ENCODE results near the gene FAM193B. TPM values are rescaled to one million over a fixed set of nuclear protein-coding genes. Genes with fewer than 3 reads are reported as not detected.

Gene FAM193B
- total and polyA plus RNA-seq, 8 donors = 30.1 to 519 (median 45.0) TPM

- Histone ChIP-seq H3K27me3 (no peaks in the 10 kb centered on the region), H3K9me3 (no peaks in the 10 kb centered on the region), H3K4me3 (peak overlapping the region in 1 of 4 donors; percentile 40), H3K4me1 (peaks cover 0 to under 1% (median 0%) of the 10 kb centered on the region in 3 donors), H3K27ac (peak overlapping the region in 2 of 4 donors; percentile 25 to 40), H3K36me3 (peaks cover 0 to 20% (median 16%) of the 10 kb centered on the region in 3 donors)
- intact Hi-C loops (cut with DNase I) = loop anchor here in 1 of 3 donors (5.0 kb wide), 1 partner anchor 113 kb away; no protein-coding TSS in a partner anchor
- WGBS, 2 donors = 72 to 73% methylated on average over 11 of the region's 11 CpGs
- TF ChIP-seq, protein P1, sequence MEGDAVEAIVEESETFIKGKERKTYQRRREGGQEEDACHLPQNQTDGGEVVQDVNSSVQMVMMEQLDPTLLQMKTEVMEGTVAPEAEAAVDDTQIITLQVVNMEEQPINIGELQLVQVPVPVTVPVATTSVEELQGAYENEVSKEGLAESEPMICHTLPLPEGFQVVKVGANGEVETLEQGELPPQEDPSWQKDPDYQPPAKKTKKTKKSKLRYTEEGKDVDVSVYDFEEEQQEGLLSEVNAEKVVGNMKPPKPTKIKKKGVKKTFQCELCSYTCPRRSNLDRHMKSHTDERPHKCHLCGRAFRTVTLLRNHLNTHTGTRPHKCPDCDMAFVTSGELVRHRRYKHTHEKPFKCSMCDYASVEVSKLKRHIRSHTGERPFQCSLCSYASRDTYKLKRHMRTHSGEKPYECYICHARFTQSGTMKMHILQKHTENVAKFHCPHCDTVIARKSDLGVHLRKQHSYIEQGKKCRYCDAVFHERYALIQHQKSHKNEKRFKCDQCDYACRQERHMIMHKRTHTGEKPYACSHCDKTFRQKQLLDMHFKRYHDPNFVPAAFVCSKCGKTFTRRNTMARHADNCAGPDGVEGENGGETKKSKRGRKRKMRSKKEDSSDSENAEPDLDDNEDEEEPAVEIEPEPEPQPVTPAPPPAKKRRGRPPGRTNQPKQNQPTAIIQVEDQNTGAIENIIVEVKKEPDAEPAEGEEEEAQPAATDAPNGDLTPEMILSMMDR (IDR thresholded peaks at IDR 0.05) = no peak
- FAIRE-seq (no peak), ATAC-seq (peak in 2 of 4 donors; percentile 3 to 20), DNase-seq (peak in 1 of 6 donors; percentile 54)
Measured at GRCh38 chr5:177509991-177510566, 44.3 kb downstream of the FAM193B start.

- Histone ChIP-seq H3K4me1 (no peaks in the 10 kb centered on the region), H3K4me3 (peak within 1 kb of the TSS in 2 of 4 donors; percentile 1 to 40), H3K27me3 (no peaks in the 10 kb centered on the region), H3K27ac (peak within 1 kb of the TSS in 2 of 4 donors; percentile 25 to 40), H3K36me3 (peaks cover 0 to 20% (median 16%) of the 10 kb centered on the region in 3 donors), H3K9me3 (no peaks in the 10 kb centered on the region)
- WGBS, 2 donors = 20 to 31% methylated on average over 13 to 20 of the region's 20 CpGs
- intact Hi-C loops (cut with DNase I) = no loop called here
- DNase-seq (peak in 2 of 6 donors; percentile 42 to 65), FAIRE-seq (no peak), ATAC-seq (peak; percentile 33 to 73 (median 52))
- TF ChIP-seq, protein P1 (IDR thresholded peaks at IDR 0.05) = no peak
Measured at GRCh38 chr5:177509381-177509951, 44.9 kb downstream of the FAM193B start, which contains the start of gene DOK3. DOK3 (minus strand) TSS chr5:177509826; CDS start chr5:177509540, 286 bp downstream.

DNA sequence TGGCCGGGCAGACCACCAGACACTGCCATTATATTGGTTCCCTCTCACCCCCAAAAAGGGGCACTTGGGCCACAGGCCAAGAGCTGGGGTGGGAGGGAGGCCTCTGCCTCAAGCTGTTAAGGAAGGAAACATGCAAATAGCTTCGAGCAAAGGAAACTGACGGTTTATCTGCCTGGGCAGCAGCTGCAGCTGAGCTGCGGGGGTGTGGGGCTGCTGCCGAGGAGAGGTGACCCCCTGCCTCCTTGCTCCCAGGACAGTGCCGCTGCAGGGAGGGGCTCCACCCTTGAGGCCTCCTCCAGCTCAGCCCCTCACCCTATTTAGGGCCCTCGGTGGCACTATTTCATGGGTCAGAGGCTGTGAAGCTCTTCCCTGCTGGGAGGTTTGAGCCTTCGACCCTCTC lies 45.5 kb downstream of the FAM193B start:
- intact Hi-C loops (cut with DNase I) = no loop called here
- peak overlapping the region in 2 of 4 donors; percentile 1 to 40 for H3K4me3 ChIP-seq
- ATAC-seq = peak in 1 of 4 donors; percentile 14
- FAIRE-seq = no peak
- no peaks in the 10 kb centered on the region for H3K4me1 ChIP-seq
- H3K36me3 ChIP-seq = peaks cover 0 to 20% (median 16%) of the 10 kb centered on the region in 3 donors
- TF ChIP-seq, protein P1 (IDR thresholded peaks at IDR 0.05) = no peak
- no peaks in the 10 kb centered on the region for H3K9me3 ChIP-seq
- WGBS, 2 donors = 59 to 74% methylated on average over 8 of the region's 8 CpGs
- H3K27ac ChIP-seq = peak overlapping the region in 2 of 4 donors; percentile 25 to 40
- peak in 1 of 6 donors; percentile 54 for DNase-seq
- no peaks in the 10 kb centered on the region for H3K27me3 ChIP-seq

- peak overlapping the region in 1 of 4 donors; percentile 40 for H3K4me3 ChIP-seq
- DNase-seq (peak in 2 of 6 donors; percentile 25 to 74), ATAC-seq (no peak), FAIRE-seq (no peak)
- H3K36me3 ChIP-seq = peaks cover 0 to 18% (median 12%) of the 10 kb centered on the region in 3 donors
- H3K27ac ChIP-seq = peak overlapping the region in 1 of 4 donors; percentile 25
- H3K9me3 ChIP-seq = no peaks in the 10 kb centered on the region
- no peaks in the 10 kb centered on the region for H3K27me3 ChIP-seq
- WGBS, 2 donors = 92 to 94% methylated on average over 19 to 26 of the region's 26 CpGs
- intact Hi-C loops (cut with DNase I) = no loop called here
- TF ChIP-seq, protein P1 (IDR thresholded peaks at IDR 0.05) = no peak
- H3K4me1 ChIP-seq = no peaks in the 10 kb centered on the region
Measured at GRCh38 chr5:177508221-177508611, 46.1 kb downstream of the FAM193B start.
